ENCODE measurements around the gene CCDC194. TPM values are rescaled to one million over a fixed set of nuclear protein-coding genes. Genes with fewer than 3 reads are reported as not detected.
"Not testable (repeated sequence)": the region's sequence is repeated elsewhere in the genome, so short reads cannot be mapped to it uniquely, and the experiment has no call there.

CCDC194 gene
- polyA plus RNA-seq, 3 donors, result 2.3 to 7.1 (median 2.9) TPM

GRCh38 chr19:17385878-17386611 lies 8.0 kb downstream of the CCDC194 start:
- DNase-seq (ENCODE audit: extremely low read depth in 1 of 11, low read depth in 9 of 11, low spot score in 4 of 11), result peak in 4 of 11 donors; percentile 61 to 66 (median 64)

DNA sequence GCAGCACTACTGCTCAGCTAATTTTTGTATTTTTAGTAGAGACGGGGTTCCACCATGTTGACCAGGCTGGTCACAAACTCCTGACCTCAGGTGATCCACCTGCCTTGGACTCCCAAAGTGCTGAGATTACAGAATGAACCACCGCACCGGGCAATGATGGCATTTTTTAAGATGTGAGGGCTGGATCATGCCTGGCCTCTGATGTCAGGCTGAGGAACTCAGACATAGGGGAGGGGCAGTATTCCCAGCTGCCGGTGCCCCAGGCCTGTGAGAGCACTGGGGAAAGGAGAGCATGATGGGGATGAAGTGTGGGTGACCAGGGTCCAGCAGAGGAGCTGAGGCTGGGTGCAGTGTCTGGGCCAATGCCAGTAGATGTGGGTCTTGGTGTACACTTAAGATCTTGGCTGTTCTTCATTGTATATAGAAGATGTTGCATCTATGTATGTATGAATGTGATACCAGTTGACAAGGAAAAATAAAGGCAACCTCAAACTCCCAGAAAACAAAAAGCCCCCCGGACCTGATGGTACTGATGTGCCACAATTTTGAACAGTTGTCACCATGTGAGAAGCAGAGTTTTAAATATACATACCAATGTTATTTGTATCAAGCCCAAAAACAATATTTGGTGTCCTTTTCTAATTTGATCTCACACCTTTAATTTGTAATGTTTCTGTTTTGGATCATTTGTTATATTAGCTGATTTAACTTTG lies 13.4 kb downstream of the CCDC194 start:
- no peak for DNase-seq (ENCODE audit: extremely low read depth in 1 of 11, low read depth in 9 of 11, low spot score in 4 of 11)

- peak in 5 of 11 donors; percentile 55 to 77 (median 65) for DNase-seq (ENCODE audit: extremely low read depth in 1 of 11, low read depth in 9 of 11, low spot score in 4 of 11)
Observed at GRCh38 chr19:17379221-17379631, 14.8 kb downstream of the CCDC194 start.

GRCh38 chr19:17378271-17378670 lies 15.7 kb downstream of the CCDC194 start:
- no peak for DNase-seq (ENCODE audit: extremely low read depth in 1 of 11, low read depth in 9 of 11, low spot score in 4 of 11)

- peak in 2 of 11 donors; percentile 44 to 49 for DNase-seq (ENCODE audit: extremely low read depth in 1 of 11, low read depth in 9 of 11, low spot score in 4 of 11)
Observed at GRCh38 chr19:17376935-17377600, 16.9 kb downstream of the CCDC194 start, which contains the start of gene PLVAP. Gene PLVAP (minus strand): TSS chr19:17377342. CDS start chr19:17377288, 54 bp downstream.

DNA sequence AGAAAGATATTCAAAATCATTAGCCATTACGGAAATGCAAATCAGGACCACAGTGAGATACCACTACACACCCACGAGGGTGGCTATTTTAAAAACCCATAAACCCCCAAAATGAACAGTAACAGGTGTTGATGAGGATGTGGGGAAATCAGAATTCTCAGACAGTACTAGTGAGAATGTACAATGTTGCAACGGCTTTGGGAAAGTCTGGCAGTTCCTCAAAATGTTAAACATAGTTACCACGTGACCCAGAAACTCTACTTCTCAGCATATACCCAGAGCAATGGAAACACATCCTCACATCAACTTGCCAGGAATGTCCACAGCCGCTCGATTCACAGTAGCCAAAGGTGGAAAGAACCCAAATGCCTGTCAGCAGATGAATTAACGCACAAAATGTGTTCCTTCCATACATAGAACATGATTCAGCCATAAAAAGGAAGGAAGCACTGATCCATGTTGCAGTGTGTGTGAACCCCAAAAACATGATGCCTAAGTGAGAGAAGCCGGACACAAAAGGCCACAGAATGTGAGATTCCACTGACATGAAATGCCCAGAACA lies 23.9 kb downstream of the CCDC194 start:
- DNase-seq (ENCODE audit: extremely low read depth in 1 of 11, low read depth in 9 of 11, low spot score in 4 of 11), result no peak

GRCh38 chr19:17365361-17365760 lies 28.6 kb downstream of the CCDC194 start:
- DNase-seq (ENCODE audit: extremely low read depth in 1 of 11, low read depth in 9 of 11, low spot score in 4 of 11), result no peak

- not testable (repeated sequence) for DNase-seq (ENCODE audit: extremely low read depth in 1 of 11, low read depth in 9 of 11, low spot score in 4 of 11)
Observed at GRCh38 chr19:17363852-17364605, 30.0 kb downstream of the CCDC194 start.

GRCh38 chr19:17359905-17360800 lies 33.8 kb downstream of the CCDC194 start:
- no peak for DNase-seq (ENCODE audit: extremely low read depth in 1 of 11, low read depth in 9 of 11, low spot score in 4 of 11)

DNA sequence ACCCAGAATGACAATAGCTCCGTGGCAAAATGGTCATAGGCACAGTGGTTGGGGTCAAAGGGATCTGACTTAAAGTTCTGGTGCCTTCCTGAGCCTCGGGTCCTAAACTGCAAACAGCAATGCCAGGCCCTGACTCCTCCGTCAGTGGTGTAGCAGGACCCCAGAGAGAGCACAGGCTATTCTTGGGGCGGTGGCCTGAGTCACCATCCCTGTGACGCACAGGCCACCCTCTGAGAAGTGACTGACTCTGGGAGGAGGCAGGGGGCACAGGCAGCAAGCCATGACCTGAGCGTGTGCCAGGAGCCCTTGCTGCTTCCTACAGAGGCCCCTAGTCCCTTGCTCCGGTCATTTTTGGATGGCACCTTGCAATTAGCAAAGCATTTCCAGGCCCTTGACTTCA lies 35.6 kb downstream of the CCDC194 start:
- no peak for DNase-seq (ENCODE audit: extremely low read depth in 1 of 11, low read depth in 9 of 11, low spot score in 4 of 11)

- no peak for DNase-seq (ENCODE audit: extremely low read depth in 1 of 11, low read depth in 9 of 11, low spot score in 4 of 11)
Observed at GRCh38 chr19:17357724-17358123, 36.3 kb downstream of the CCDC194 start.

DNA sequence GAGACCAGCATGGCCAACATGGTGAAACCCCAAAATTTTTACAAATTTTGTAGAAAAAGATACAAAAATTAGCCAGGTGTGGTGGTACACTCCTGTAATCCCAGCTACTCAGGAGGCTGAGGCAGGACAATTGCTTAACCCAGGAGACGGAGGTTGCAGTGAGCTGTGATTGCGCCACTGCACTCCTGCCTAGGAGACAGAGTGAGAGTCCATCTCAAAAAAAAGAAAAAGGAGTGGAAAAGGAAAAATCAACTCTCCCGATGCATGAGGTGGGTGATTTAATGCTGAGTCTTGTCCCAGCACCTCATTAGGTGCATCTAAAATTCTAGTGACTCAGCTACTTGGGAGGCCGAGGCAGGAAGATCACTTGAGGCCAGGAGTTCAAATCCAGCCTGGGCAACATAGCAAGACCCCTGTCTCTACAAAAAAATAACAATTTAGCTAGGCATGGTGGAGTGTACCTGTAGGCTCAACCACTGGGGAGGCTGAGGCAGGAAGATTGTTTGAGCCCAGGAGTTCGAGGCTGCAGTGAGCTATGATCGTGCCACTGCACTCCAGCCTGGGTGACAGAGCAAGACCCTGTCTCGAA lies 36.8 kb downstream of the CCDC194 start:
- no peak for DNase-seq (ENCODE audit: extremely low read depth in 1 of 11, low read depth in 9 of 11, low spot score in 4 of 11)

- DNase-seq (ENCODE audit: extremely low read depth in 1 of 11, low read depth in 9 of 11, low spot score in 4 of 11), result no peak
Observed at GRCh38 chr19:17353386-17353785, 40.6 kb downstream of the CCDC194 start.

DNA sequence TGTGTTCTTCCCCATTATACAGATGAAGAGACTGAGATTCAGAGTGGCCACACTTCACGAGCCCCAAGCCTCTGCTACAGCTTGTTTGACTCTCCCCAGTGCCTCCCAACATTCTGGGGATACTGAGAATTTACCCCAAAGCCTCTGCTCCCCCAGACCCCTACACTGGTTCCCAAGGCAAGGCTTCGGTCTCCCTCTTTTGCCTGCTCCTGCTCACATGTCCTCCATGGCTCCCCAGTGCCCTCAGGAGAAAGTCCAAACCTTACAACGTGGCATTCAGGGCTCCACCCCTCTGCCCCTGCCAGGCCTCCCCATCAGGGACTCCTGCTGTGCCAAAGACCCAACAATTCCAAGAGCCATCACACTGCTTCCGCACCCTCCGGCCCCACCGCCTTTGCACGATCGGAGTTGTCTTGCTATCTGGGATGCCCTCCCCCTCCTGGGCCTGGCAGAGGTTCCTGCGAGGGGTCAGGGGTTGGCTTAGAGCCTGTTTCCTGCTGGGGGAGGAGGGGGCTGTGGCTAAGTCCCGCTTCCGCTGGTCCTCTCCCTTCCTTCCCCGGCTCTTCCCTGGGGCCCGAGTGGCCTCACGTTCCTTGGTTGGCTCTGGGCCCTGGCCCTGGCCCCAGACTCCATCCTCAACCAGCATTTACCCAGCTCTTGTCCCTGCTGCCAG lies 41.3 kb downstream of the CCDC194 start:
- DNase-seq (ENCODE audit: extremely low read depth in 1 of 11, low read depth in 9 of 11, low spot score in 4 of 11), result no peak

DNA sequence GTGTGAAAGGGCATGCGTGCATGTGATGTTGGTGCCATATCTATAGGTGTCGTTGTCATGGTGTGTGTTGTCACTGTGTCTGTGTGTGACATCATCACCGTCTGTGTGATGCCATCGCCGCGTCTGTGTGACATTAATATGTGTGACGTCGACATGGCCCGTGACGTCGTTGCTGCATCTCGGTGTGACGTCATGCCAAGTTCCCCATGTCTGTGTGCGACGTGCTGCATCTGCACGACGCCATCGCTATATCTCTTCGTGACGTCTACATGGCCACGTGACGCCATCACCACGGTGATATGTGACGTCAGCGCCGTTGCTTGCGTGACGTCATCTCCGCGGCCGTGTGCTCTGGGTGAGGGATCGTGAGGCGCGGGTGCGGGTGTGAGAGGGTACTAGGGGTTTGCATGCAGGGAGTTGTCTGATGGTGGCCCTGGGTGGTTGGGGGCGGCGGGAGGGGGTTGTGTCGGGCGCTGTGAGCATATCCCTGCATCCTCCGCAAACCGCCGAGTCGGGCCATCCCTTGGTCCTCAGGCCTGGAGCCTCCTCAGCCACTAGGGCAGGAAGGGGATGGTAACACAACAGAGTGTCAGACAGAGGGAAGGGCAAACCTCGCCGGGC lies 42.1 kb downstream of the CCDC194 start:
- DNase-seq (ENCODE audit: extremely low read depth in 1 of 11, low read depth in 9 of 11, low spot score in 4 of 11), result no peak

GRCh38 chr19:17348700-17349099 lies 45.3 kb downstream of the CCDC194 start:
- DNase-seq (ENCODE audit: extremely low read depth in 1 of 11, low read depth in 9 of 11, low spot score in 4 of 11), result peak in 8 of 11 donors; percentile 40 to 74 (median 61)

DNA sequence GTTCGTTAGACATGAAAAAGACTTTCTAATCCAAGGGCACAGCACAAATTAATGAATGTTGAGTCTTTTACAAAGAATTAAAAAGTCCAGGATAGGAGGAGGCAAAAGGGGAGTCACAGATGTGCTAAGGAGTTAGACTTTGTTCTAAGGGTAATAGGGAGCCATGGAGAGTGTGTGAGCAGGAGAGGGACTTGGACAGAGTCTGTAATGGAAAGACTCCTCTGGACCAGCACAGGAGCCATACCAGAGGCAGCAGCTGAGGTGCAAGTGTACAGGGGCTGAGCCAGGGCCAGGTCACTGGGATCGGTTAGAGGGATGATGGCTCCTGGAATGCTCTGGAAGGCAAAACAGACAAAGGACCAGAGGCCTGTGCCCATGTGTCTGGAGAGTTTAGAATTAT lies 46.1 kb downstream of the CCDC194 start:
- DNase-seq (ENCODE audit: extremely low read depth in 1 of 11, low read depth in 9 of 11, low spot score in 4 of 11), result no peak
